Measurements from ENCODE around the gene TEX53.

DNA sequence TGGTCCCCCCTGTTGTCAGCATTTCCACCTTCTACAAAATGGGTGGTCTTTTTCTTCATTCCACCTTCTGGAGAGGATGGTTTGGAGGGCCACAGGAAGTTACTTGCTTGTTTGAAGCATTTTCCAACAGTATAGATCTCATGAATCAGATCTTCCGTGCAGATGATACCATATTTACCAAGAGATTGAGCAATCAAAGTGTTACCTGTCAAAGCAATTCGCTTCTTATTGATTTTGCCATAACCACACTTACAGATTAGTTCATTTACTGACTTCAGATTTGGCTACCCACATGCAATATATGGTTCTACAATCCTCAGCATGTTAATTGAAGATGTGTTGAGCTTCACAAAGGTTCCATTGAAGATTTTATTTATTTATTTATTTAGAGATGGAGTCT is 38.3 kb upstream of the TEX53 start:
- TF ChIP-seq POLR2A (IDR thresholded peaks at IDR 0.05; ENCODE audit: low read depth, low read length) (no peak), POLR2AphosphoS5 (IDR thresholded peaks at IDR 0.05; ENCODE audit: low read depth, low read length) (no peak), SPI1 (IDR thresholded peaks at IDR 0.05; ENCODE audit: low read depth, low read length) (no peak)

Measured in GM12891 (cell line).